Fibroblast of skin of left quadriceps (primary cell): ENCODE measurements around the gene OTUB2.
"Not testable (repeated sequence)": the region's sequence is repeated elsewhere in the genome, so short reads cannot be mapped to it uniquely, and the experiment has no call there.

Source experiments
- DNase-seq, 2 experiments: peaks; one replicate each; pipeline ENCODE4 v3.0.0-alpha.2; 2013; ENCODE audit warnings: low read depth in 2 of 2

Gene OTUB2

DNA sequence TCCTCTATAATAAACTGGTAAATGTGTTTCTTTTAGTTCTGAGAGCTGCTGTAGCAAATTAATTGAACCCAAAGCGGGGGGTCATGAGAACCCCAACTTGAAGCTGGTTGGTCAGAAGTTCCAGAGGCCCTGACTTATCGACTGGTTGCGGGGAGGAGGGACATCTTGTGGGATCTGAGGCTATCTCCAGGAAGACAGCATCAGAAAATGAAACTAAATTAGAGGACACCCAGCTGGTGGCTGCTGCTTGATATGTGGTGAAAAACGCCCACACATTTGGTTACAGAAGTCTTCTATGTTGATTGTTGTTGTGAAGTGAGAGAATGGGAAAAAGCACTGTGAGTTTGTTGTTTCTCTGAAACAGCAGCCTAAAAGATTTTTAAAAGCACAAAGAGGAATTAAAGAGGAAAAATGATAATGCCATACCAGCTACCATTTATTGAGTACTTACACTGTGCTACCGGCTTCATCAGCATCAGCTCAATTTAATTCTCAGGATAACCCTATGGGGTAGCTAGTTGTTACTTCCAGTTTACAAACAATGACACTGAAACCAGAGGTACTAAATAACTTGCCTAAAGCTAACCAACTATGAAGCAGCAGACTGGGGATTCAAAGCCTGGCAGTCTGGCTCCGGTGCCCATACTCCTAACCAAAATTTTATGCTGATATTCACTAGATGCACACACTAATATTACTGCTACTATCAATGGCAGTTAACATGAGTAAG, 30.6 kb downstream of the OTUB2 start:
- no peak for DNase-seq

DNA sequence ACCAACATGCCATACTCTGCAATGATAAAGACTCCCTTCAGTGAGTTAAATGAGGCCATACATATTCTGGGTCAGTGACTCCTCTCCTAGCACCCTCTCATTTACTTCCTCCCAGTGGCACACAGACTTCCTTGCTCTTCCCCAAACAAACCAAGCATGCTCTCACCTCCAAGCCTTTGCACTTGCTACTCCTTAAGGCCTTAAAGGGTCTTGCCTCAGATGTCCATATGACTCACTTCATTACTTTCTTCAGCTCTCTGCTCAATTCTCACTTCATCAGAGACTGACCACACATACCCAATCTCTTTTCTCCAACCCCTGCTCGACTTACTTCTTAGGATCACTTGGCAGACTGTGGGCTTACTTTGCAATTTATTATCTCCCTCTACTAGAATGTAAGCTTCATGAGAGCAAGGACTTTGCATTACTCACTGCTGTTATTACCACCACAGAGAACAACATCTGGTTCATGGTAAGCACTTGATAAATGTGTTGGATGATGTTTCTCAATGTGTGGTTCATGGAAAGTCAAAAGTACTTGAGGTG, 32.1 kb downstream of the OTUB2 start:
- no peak for DNase-seq

DNA sequence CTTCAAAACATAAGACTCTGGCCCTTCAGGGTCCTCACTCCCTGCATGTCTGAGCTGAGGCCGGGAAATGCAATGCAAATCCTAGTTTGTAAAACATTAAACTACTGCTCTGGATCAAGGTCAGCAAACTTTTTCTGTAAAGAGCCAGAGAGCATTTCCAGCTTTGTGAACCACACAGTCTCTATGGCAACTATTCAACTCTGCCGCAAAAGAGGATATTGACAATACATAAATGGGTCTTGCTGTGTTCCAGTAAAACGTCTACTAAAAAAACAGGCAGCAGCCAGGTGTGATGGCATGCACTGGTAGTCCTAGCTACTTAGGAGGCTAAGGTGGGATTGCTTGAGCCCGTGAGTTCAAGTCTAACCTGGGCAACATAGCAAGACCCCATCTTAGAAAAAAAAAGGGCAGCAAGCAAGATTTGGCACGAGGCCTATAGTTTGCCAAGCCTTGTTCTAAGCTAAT, 32.6 kb downstream of the OTUB2 start:
- no peak for DNase-seq

DNA sequence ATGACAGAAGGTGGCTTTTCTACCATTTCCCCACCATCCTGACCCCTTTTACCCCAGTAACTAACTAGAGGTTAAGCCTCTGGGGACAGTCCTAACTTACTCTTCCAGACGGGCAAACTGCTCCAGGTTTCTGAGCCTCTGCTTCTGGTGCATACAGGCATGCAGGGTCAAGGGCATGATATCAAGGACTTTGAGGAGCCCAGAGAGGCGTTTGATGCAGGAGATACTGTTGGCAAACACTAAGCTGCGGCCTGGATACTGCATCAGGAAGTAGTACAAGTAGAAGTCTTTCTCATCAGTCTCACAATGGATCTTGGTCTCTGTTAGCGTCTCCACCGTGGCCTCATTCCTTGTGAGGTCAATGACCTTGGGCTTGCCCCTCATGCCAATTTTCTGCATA, 33.9 kb downstream of the OTUB2 start:
- DNase-seq: no peak

DNA sequence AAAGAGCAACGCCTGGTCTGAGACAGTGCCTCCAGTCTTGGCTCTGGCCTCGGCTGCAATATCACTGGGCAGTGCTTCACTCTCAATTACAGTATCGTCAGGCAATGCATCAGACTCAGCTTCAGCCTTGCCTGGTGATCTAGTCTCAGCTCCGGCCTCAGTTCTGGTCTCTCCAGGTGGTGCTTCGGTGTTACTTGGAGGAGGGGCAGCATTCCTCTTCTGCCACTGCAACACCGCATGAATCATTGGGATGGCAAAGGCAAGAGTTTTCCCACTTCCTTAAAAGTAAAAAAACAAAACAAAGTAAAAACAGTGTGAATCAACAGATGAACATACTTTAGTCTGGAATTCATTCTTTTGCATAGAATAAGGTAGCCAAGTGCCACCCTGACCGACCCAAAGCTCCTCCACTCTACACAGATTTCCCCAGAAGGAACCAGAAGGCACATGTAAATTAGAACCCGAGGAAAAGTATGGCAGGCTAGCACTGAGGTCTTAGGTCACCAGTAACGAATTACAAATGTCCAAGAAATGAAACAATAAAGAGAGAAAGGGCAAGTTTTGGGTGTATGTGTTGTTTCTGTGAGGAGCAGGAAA, 36.3 kb downstream of the OTUB2 start:
- peak in 1 of 2 experiments; percentile 14 for DNase-seq

DNA sequence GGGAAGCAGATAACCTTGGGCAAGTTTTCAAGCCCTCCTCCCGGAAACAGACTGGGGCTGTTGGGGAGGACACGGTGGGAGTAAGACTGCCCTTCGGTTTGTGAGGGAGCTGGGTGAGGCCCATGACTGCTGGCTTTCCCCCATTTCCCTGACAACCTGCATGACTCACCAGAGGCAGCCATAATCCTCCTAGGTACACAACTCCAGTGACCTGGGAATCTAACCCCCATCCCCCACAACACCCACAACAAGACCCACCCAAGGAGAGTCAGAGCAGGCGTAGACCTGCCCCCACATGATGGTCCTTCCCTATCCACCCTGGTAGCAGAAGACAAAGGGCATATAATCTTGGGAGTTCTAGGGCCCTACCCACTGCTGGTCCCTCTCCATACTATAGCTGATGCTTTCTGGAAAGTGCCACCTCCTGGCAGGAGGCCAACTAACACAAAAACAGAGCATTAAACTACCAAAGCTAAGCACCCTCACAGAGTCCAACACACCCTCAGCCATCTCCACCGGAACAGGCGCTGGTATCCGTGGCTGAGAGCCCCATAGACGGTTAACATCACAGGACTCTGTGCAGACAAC, 40.0 kb downstream of the OTUB2 start:
- no peak for DNase-seq

DNA sequence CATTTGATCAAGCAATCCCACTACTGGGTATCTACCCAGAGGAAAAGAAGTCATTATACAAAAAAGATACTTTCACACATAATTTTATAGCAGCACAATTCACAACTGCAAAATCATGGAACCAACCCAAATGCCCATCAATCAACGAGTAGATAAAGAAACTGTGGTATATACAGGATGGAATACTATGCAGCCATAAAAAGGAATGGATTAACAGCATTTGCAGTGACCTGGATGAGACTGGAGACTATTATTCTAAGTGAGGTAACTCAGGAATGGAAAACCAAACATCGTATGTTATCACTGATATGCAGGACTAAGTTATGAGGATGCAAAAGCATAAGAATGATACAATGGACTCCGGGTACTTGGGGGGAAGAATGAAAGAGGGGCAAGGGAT, 45.9 kb downstream of the OTUB2 start:
- not testable (repeated sequence) for DNase-seq

DNA sequence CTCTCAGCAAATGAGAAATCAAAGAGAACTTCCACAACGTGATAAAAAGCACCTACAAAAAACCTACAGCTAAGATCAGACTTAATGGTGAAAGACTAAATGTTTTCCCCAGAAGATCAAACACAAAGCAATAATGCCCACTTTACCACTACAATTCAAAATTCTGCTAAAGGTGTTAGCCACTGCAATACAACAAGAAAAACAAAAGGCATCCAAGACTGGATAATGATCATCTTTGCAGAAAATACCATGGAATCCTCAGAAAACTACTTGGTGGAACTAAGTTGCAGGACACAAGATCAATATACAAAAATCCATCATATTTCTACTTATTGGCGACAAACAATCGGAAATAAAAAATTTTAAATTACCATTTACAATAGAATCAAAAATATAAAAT, 48.4 kb downstream of the OTUB2 start:
- DNase-seq: no peak

DNA sequence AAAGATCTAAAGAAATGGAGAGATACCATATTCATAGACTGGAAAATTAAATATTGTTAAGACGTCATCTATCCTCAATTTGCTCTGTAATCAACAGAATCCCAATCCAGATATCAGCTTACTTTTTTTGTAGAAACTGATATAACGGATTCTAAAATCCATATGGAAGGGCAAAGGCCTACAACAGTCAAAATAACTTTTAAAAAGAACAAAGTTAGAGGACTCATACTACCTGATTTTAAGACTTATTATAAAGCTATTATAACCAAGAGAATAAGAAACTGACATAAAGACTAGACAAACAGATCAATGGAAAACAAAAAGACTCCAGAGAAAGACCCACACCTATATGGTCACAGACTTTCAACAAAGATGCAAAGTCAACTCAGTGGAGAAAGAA, 48.9 kb downstream of the OTUB2 start:
- no peak for DNase-seq

DNA sequence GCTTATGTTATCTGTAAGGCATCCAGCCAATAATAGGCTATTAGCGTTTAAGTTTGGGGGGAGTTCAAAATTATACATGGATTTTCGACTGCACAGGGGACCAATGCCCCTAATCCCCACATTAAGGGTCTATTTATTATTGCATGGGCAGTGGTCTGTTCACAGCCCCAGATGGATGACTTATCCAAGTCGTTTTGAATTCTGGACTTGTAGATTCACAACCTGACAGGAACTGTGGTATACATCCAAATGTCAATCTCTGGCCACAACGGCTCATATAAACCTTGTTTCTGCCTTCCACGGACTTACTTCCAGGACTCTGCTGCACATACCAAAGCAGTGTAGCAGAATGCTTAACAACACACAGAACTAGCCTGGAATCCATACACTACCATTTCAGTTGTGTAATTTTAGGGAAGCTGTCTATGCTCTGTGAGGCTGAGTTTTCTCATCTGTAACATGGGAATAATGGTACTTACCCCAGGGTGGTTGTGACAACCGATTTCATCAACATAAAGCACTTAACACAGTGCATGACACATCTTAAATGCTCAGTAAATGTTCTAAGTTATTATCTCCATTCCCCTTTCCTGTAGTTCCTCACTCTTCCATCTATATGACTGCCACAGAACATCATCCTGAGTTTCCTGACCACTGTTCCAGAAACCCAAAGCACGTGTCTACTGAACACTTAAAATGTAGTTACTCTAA, 51.1 kb downstream of the OTUB2 start:
- no peak for DNase-seq

DNA sequence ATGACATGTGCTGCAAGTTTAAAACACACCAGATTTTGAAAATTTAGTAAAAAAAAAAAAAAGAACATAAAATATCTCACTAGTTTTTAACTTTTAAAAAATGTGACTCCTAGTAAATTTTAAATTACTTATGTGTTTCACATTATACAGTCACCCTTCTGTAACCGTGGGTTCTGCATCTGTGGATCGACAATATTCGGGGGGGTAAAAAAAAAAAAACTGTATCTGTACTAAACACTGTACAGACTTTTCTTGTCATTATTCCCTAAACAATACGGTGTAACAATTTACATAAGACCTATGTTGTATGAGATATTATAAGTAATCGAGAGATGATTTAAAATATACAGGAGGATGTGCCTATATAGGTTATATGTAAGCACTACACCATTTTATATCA, 51.7 kb downstream of the OTUB2 start:
- no peak for DNase-seq

DNA sequence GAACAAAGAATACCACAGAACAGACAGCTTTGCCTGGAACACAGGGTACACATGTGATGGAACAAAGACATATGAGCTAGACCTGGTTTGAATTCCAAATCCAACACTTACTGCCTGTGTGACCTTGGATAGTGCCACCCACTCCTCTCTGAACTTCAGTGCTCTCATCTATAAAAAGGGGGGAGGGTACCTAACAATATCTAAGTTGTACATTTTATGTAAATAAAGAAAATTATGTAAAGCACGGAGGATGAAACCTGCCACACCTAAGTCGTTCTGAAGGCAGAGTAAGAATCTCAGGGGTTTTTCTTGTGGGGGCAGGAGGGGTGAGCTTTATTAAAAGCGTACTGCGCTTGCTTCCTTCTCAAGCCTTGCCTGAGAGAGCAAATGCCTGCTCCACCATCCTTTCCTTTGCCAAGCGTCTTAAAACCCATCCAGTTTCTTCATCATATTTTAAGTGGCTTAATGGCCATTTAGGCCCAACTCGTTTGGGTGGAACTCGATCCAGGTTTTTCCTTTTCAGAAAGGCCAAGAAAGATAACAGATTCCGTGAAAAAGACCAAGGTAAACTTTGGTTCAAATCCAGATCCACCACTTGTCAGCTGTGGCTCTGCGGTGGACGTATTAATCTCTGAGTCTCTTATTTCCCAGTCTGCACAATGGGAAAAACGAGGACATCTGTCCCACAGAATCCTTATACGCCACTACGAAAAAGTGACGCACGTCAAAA, 53.9 kb downstream of the OTUB2 start:
- DNase-seq: no peak

DNA sequence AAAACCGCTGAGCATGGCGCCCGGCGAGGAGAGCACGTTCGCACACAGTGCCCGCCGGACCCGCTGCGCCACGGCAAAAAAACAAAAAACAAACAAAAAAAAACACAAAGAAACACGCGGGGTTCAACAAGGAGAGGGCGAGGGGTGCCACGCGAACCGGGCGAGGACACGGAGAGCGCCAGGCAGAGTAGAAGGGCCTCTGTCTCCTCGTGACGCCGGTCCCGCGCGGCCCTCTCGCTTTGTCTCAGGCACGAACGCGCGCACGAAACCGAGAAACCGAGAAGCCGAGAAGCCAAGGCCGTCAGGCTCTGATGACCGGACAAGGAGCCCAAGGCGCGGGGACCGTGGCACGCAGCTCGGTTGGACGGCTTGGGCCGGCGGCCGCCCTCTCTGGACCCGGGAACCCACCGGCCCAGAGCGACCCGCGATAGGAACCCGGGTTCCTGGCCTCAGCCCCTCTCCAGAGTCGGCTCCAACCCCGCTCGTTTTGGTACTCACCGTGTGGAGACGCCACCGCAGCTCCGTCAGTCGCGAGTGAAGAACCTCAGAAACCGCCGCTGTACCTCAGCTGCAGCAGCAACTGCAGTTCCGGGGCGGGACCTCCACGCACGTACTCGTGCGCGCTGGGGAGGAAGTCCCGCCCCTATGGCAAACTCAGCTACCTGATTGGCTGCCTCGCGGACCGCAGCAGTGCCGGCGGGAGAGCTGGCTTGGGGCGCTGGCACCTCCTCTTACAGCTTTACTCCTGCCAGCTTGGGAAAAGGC, 54.7 kb downstream of the OTUB2 start, which contains the start of the genes DDX24 and IFI27L1:
Gene DDX24, minus strand, starts transcription at position 582 of the 765 bp plus-strand sequence. CDS start 1,460 bp downstream, outside the sequence.
Gene IFI27L1, plus strand, starts transcription at position 690 of the 765 bp plus-strand sequence. CDS start 15,628 bp downstream, outside the sequence.
- DNase-seq: peak; percentile 80 to 83

DNA sequence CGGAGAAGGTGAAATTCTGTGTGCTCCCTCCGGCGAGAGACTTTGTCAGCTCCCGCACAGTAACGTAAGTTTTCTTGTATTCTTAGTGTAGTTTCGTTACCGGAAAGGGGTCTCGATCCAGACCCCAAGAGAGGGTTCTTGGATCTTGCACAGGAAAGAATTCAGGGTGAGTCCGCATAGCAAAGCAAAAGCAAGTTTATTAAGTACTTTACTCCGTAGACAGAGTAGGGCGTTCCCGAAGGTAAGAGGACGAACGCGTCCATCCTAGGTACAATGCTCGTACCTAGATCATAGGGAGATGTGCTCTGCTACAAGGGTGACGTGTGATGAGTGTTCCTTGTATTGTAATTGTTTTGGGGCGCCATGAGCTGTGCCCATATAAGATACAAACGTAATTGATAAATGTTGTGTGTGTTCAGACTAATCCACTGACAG, 55.3 kb downstream of the OTUB2 start:
- no peak for DNase-seq

DNA sequence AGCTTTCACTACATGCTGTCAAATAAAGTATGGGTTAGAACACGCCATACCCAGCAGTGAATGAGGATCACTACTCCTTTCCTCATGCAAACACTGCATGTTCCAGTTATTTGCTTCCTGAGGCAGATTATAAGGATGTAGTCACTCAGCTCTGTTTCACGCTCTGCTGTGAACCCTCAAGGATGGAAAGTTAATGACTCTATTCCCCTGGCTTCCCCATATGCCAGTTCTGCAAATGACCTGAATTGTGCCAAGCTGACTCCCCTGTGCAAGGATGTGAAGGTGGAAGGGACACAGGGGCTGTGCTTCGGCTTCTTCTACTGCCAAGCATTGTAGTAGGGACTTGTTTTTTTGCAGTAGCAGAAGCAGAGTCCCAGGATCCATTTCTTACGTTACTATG, 61.8 kb downstream of the OTUB2 start:
- DNase-seq: no peak

DNA sequence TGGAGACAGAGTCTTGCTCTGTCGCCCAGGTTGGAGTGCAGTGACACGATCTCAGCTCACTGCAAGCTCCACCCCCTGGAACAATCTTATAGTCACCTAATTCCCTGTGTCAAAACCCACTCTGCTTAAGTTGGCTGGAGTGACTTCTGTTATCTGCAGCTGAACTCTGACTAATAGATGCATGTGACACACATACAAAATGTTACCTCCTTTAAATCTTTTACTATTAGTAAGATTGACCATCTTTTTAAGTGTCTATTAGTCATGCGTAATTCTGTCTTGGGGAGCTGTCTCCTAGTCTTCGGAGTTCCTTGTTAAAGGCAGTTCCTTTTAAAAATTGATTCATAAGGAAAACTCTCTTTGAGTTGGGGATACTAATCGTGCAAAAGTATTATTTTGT, 62.4 kb downstream of the OTUB2 start:
- DNase-seq: no peak

DNA sequence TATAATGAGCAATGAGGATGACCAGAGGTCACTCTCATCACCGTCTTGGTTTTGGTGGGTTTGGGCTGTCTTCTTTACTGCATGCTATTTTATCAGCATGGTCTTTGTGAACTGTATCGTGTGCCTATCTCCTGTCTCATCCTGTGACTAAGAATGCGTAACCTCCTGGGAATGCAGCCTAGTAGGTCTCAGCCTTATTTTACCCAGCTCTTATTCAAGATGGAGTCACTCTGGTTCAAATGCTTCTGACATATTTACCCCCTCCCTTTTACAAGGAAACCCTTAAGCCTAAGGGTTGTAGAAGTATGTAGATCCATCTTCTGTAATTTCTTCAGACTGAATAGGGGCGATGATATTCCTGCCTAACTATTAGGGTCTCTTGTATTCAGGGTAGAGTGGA, 63.3 kb downstream of the OTUB2 start:
- no peak for DNase-seq

DNA sequence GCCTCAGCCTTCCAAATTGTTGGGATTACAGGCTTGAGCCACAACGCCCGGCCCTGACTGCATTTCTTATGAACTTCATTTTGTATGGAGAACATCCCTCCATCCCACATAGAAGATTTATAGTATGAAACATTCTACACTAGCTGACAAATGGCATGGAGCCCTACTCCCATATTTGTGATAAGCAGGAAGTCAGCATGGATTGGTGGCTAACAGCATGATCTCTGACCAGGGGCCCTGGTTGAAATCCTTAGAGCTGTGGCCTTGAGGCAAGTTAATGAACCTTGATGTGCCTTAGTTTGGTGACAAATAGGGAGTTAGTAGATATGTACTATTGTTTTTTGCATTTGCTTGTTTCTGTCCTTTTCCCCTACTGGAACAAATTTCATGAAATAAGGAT, 67.3 kb downstream of the OTUB2 start:
- no peak for DNase-seq

DNA sequence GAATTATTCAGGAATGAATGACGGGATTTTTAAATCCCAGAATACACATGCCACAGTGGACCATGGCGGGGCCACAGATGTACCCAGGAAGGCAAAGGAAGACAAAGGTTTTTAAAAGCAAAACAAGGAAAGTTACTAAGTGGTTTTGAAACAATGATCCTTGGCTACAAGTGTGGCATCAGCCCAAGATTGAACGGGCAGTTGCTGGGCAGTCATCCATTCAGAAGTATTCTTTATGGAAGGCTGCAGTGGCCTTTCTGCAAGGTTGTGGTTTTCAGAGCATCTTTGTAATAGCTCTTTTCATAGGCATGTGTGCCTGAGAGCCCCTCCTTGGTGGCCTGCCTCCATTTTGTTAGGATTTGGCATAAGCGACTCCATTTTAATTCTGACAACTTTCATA, 71.0 kb downstream of the OTUB2 start:
- DNase-seq: no peak
